HG03103 (cell line): Measurements from ENCODE around the gene PSMD13.
A peak's percentile ranks its signal among the peaks of the same experiment; 100 is the strongest.

Experiments used
- ATAC-seq: cut with Tn5 transposase; IDR thresholded peaks from one replicate; pipeline ENCODE4 v1.9.1; 2021; ENCODE audit warnings: low read depth; ENCODE audit not compliant: unreplicated experiment

PSMD13 gene

GRCh38 chr11:240315-240714 lies 3.5 kb downstream of the PSMD13 start:
- no peak for ATAC-seq

GRCh38 chr11:241634-242033 lies 4.9 kb downstream of the PSMD13 start:
- no peak for ATAC-seq

- ATAC-seq, result no peak
Measured at GRCh38 chr11:244376-244775, 7.6 kb downstream of the PSMD13 start.

GRCh38 chr11:249062-249461 lies 12.3 kb downstream of the PSMD13 start:
- no peak for ATAC-seq

GRCh38 chr11:250274-250673 lies 13.5 kb downstream of the PSMD13 start:
- no peak for ATAC-seq

- no peak for ATAC-seq
Measured at GRCh38 chr11:250740-251299, 14.0 kb downstream of the PSMD13 start.

GRCh38 chr11:251550-251949 lies 14.8 kb downstream of the PSMD13 start:
- ATAC-seq, result no peak

GRCh38 chr11:252666-253065 lies 15.9 kb downstream of the PSMD13 start:
- ATAC-seq, result no peak

- ATAC-seq, result no peak
Measured at GRCh38 chr11:253160-253885, 16.5 kb downstream of the PSMD13 start.

GRCh38 chr11:253886-254270 lies 17.1 kb downstream of the PSMD13 start:
- no peak for ATAC-seq

- ATAC-seq, result no peak
Measured at GRCh38 chr11:255176-255575, 18.4 kb downstream of the PSMD13 start.

- no peak for ATAC-seq
Measured at GRCh38 chr11:255816-256215, 19.0 kb downstream of the PSMD13 start.

- no peak for ATAC-seq
Measured at GRCh38 chr11:256952-257737, 20.4 kb downstream of the PSMD13 start.

- no peak for ATAC-seq
Measured at GRCh38 chr11:257766-258493, 21.2 kb downstream of the PSMD13 start.

GRCh38 chr11:259413-259812 lies 22.6 kb downstream of the PSMD13 start:
- no peak for ATAC-seq

GRCh38 chr11:261624-262023 lies 24.8 kb downstream of the PSMD13 start:
- no peak for ATAC-seq

- ATAC-seq, result no peak
Measured at GRCh38 chr11:266676-267439, 30.1 kb downstream of the PSMD13 start.

- ATAC-seq, result no peak
Measured at GRCh38 chr11:267491-267994, 30.8 kb downstream of the PSMD13 start.

GRCh38 chr11:268716-269145 lies 32.0 kb downstream of the PSMD13 start:
- peak; percentile 34 for ATAC-seq
